Epidermal melanocyte (primary cell): ENCODE data around the gene NKAIN2.
"Not testable (repeated sequence)": the region's sequence is repeated elsewhere in the genome, so short reads cannot be mapped to it uniquely, and the experiment has no call there.

Source experiments
- DNase-seq: peaks from one replicate; pipeline ENCODE4 v3.0.0; 2011; ENCODE audit warnings: low spot score; ENCODE audit not compliant: insufficient read length

NKAIN2 gene

DNA sequence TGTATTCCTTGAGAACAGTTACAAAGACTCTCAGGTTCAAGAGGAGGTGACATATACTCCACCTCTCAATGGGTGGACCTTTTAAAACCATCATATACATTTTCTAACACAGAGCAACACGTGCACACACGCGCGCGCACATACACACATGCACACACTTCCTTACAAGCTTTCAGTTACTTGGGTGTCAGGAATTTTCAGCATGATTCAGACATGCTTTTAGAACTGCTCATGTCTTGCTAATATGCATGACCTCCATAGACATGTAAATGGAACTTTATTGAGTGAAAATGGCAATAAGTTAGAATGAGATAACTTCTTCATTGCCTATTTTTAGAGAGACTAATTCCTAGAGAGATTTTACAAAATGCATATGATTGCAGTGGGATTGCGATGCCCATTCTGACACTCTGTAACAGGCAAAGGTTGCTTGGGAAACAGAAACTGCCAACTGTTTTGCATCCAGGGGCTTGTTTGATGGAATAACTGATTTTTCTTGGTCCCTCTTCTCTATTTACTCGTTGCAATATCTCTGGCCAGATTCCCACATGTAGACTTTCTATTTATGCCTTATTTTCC, 627.2 kb downstream of the NKAIN2 start:
- no peak for DNase-seq

DNA sequence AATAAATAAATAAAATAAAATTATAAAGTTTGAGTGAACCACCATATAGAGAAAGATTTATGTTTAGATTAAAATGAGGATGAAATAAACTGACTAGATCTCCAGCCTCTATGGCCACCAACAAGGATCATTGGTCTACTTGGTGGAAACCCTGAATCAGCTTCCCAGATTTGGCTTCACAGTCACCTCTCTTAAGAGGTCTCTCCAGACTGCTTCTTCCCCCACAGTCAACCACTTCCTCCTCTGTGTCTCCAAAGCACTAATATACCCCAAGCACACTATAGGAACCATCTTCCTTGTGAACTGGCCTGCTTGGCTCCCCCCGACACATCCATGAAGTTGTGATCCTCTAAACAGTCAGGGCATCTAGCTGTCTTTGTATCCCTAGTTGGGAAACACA, 629.0 kb downstream of the NKAIN2 start:
- DNase-seq, result no peak

DNA sequence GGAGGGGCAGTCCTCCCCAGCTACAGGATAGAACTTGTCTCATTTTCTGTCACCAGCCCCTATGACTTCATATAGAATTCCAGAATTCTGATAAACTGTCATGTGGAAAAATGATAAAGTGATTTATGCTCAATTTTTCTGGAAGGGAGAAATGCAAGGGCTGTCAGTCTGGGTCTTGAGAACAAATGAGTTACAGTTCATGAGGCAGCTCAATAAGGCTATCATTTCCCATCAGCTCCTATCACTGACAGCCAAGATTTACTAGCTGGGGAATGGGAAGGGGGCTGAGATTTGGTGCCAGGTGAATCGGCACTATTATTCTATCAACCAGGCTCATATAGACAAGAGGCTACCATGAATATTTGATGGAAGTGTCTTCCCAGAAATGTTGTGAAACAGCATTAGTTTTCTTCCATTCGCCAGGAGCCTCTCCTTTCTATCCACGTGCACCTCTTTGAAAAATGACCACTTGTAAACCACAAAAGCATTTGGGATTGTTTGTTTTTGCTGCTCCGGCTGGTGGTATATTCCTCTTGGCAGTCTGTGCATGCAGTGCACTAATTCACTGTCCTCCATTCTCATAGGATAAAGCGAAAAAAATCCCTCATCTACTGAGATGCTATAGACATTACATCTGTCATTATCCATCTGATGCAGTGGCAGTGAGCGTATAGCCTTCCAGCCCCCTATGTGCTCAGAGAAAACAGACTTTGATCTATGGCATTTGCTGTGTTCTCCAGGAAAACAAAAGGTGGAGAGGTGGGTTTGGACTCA, 629.9 kb downstream of the NKAIN2 start:
- DNase-seq, result no peak

GRCh38 chr6:124434421-124434820, 630.8 kb downstream of the NKAIN2 start:
- DNase-seq, result no peak

DNA sequence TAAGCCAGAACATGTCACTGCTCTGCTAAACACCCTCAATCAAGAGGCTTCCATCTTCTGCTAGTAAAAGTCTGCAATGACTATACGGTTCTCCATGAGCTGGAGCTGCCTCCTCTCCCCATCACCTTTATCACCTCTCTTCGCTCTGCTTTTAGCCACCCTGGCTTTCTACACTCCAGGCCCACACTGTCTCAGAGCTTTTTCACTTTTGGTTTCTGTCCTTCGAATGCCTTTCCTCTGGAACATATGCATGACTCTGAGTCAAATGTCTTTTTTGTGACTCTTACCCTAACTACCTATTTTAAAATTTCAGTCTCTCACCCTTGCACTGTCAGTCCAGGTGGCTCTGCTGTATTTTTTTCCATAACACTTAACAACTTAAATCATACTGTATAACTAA, 633.1 kb downstream of the NKAIN2 start:
- DNase-seq, result no peak

- no peak for DNase-seq
These were observed 634.9 kb downstream of the NKAIN2 start for GRCh38 chr6:124438546-124439065.

DNA sequence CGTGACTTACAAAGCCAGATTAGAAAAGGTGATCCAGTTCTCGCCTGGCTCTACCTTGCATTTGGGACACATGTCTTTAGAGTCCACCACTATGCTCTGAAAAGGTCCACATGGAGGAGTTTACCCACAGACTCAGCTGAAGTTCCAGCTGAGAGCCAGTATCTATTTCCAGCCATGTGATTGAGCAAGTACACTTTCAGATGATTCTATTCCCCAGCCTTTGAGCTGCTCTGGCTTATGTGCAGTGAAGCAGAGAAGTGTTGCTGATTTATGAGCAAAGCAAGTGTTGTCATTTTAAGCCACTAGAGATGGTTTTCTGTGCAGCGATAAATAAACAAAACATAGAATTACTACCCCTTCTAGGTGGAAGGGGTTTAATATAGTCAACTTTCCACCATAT, 637.8 kb downstream of the NKAIN2 start:
- DNase-seq, result no peak

GRCh38 chr6:124443541-124443940, 639.9 kb downstream of the NKAIN2 start:
- no peak for DNase-seq

- DNase-seq, result no peak
These were observed 641.9 kb downstream of the NKAIN2 start for GRCh38 chr6:124445581-124445980.

DNA sequence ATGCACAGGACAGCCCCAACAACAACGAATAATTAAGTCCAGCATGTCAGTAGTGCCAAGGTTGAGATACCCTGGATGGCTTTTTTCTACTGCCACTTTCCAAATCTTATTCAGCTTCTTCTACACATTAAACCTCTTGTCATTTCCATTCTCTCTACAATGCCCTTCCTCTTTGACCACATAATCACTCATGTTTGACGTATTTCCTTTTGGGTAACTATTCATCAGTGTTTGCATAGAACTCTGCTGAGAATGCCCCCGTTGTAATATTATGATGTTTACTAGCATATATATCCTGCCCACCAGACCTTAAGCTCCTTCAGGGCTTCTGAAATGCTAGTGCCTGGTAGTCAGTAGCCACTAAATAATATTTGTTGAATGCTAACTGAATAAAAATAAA, 643.3 kb downstream of the NKAIN2 start:
- DNase-seq, result no peak

DNA sequence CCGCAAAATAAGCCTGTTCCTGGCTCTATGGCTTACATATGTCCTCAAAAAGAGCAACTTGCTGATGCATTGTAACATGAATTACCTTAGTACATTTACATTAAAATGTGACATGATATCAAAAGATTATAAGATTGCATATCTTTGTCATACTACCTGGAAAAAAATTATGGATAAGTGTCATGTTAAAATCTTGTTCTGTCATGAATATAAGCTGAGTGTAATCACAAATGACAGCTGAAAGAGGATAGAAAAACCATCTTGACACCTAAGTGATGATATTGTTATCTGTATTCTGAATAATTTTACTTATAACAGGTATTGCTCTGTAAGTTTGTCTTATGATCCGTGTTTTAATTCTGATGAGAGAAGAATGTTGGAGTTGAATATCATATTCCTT, 655.6 kb downstream of the NKAIN2 start:
- DNase-seq, result no peak

DNA sequence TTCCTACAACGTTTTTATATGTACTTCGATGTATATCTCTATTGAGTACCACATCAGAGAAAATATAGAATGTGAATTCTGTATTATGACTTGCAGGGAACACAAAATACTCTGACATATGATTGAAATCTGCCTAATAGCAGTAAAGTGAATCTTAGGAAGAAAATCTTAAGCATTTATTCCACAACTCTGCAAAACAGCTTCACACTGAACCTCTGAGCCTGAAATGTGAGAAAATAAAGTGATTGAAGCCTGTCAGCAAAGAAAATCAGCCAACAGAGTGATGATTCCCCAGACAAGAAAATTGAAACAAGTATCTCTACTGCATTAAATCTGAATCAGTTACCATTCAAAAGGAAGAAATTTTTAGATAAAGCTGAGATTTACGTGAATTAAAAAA, 659.1 kb downstream of the NKAIN2 start:
- DNase-seq, result no peak

GRCh38 chr6:124463271-124463670, 659.6 kb downstream of the NKAIN2 start:
- DNase-seq, result no peak

DNA sequence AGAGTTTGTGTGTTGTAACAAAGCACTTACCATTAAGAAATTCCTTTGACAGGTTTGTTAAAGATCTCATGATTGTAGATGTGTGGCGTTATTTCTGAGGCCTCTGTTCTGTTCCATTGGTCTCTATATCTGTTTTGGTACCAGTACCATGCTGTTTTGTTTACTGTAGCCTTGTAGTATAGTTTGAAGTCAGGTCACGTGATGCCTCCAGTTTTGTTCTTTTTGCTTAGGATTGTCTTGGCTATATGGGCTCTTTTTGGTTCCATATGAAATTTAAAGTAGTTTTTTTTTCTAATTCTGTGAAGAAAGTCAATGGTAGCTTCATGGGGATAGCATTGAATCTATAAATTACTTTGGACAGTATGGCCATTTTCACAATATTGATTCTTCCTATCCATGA, 660.9 kb downstream of the NKAIN2 start:
- DNase-seq, result not testable (repeated sequence)

GRCh38 chr6:124466949-124467348, 663.3 kb downstream of the NKAIN2 start:
- DNase-seq, result no peak

- DNase-seq, result no peak
These were observed 663.7 kb downstream of the NKAIN2 start for GRCh38 chr6:124467366-124467765.

GRCh38 chr6:124470803-124471202, 667.1 kb downstream of the NKAIN2 start:
- DNase-seq, result no peak

DNA sequence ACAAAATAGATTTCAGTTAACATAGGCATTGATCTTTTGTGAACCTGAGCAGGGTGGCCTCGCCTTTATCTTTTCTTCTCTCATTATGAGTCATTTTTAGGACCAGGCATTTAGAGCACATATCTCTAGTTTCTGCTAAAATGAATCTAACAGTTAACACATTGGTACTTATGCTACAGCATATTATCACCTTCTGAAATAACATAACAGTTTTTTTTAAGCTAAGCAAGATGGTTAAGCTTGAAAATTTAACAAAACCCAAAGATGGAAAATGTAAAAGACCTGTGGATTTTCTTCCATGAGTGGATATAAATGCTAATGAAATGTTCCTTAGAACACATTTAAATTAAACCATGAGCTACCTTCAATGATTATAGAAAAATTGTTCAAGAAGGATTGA, 671.5 kb downstream of the NKAIN2 start:
- DNase-seq, result no peak

GRCh38 chr6:124478906-124479305, 675.2 kb downstream of the NKAIN2 start:
- DNase-seq, result no peak

DNA sequence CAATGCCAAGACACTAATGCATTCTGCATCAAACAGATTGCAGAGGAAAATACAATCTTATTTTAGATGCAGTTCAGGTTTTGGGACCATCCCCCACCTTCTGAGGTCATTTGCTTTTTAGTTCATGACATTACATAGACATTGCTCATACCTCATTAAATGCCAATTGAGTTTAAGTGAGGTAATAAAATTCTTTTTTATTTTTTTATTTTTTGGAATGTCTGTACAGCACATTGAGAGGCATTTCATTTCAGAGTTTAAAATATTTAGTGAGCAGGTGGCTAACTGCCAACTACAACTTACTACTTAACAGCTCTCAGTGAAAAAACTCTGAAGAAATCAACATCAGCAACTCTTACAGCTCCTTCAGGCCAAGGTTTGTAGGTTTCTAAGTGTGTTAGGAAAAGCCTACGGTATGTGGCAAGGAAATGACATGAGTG, 676.3 kb downstream of the NKAIN2 start:
- DNase-seq, result no peak

DNA sequence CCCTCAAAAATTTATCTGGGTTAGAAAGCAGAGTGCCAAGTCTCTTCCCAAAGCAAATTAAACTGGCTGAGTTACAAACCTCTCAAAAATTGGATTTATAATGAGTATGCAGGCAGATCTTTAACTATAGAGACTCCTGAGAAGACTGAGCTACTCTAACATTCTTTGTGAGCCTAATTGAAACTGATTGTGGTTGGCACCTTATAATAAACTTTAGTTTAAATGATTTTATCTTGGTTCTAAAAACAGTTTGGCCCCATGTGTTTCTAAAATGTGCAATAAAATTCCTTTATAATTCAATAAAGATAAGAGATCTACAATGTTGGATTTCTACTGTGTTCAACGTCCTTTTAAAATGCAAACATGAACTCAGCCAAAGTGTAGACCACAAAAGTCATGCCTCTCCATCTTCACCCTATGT, 678.4 kb downstream of the NKAIN2 start:
- no peak for DNase-seq

DNA sequence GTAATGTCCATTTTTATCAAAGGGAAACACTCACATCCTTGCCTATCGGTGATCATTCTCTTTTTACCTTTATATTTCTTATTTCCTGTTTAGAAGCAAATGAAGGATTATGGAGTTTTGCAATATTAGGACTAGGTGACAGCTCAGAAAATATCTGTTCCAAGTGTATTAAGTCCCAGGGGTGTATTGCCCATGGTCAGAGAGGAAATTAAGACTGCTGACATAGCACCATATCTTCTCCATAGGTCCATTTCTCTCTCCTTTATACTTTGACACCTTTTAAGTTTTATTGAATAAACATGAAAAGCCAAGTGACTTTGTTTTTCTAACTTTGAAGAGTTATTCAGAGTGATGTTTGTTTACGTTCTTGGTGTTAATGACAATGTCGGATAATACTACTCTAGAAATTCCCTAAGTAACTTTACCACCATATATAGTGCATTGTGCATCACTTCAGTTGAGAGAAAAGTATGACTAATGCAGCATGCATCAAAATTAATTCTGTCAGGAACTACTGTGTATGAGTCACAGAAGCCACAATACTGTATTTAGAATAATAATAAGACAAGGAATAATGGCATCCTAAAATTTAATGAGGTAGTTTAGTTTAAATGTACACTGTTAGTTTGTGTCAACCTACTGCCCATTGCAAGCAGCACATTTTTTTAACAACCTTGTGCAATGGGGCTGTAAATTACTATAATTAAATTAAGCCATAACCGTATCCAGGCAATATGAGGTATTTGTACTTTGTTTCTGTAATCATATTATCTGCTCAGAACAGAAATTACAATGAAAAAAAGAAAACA, 684.2 kb downstream of the NKAIN2 start:
- no peak for DNase-seq
